Umbilical cord (tissue), 2 donors: ENCODE measurements around the gene HAGHL. TPM values are rescaled to one million over a fixed set of nuclear protein-coding genes. Genes with fewer than 3 reads are reported as not detected.
"Not testable (repeated sequence)": the region's sequence is repeated elsewhere in the genome, so short reads cannot be mapped to it uniquely, and the experiment has no call there.

Experiments
- DNase-seq: peaks from one replicate; pipeline ENCODE4 v3.0.0-alpha.2; 2015; ENCODE audit warnings: low spot score
- total RNA-seq: library from RNA; depleted of rRNA; stranded (reverse); fragments of >200 nt; gene quantifications from one replicate; pipeline ENCODE4 v1.2.3, GENCODE V29; 2014; ENCODE audit warnings: low replicate concordance; ENCODE audit not compliant: insufficient read depth

The HAGHL gene
- total RNA-seq, 1 donor from 2014 or later, result 7.5 TPM

GRCh38 chr16:770411-770810 is 43.5 kb downstream of the HAGHL start:
- DNase-seq, result no peak

GRCh38 chr16:772959-773358 is 46.1 kb downstream of the HAGHL start:
- DNase-seq, result no peak

GRCh38 chr16:774086-775001 is 47.4 kb downstream of the HAGHL start:
- no peak for DNase-seq

GRCh38 chr16:775236-775796 is 48.4 kb downstream of the HAGHL start:
- DNase-seq, result no peak

- not testable (repeated sequence) for DNase-seq
Observed at GRCh38 chr16:776298-776697, 49.4 kb downstream of the HAGHL start.

- no peak for DNase-seq
Observed at GRCh38 chr16:776824-777223, 49.9 kb downstream of the HAGHL start.

GRCh38 chr16:777826-778225 is 50.9 kb downstream of the HAGHL start:
- DNase-seq, result no peak

GRCh38 chr16:778447-778846 is 51.5 kb downstream of the HAGHL start:
- DNase-seq, result no peak

- DNase-seq, result no peak
Observed at GRCh38 chr16:778909-779527, 52.1 kb downstream of the HAGHL start.

Other genes with a start within 250 kb of the HAGHL start
- gene CAPN15, start 199.4 kb upstream of the HAGHL start, total RNA-seq, result 26.5 TPM
- gene PRR35, start 166.7 kb upstream of the HAGHL start, total RNA-seq, result not detected
- 0.48 TPM for gene NHLRC4, start 160.1 kb upstream of the HAGHL start, total RNA-seq
- 18.5 TPM for gene PIGQ, start 157.1 kb upstream of the HAGHL start, total RNA-seq
- 12.3 TPM for gene RAB40C, start 137.0 kb upstream of the HAGHL start, total RNA-seq
- gene WFIKKN1, start 96.1 kb upstream of the HAGHL start, total RNA-seq, result 1.4 TPM
- gene METTL26, start 90.8 kb upstream of the HAGHL start, total RNA-seq, result 48.6 TPM
- gene MCRIP2, start 85.3 kb upstream of the HAGHL start, total RNA-seq, result 24.6 TPM
- 30.8 TPM for gene WDR90, start 77.7 kb upstream of the HAGHL start, total RNA-seq
- gene RHOT2, start 59.0 kb upstream of the HAGHL start, total RNA-seq, result 33.2 TPM
- 1.9 TPM for gene RHBDL1, start 51.4 kb upstream of the HAGHL start, total RNA-seq
- 99.7 TPM for gene STUB1, start 46.7 kb upstream of the HAGHL start, total RNA-seq
- gene JMJD8, start 42.8 kb upstream of the HAGHL start, total RNA-seq, result 20.5 TPM
- 2.6 TPM for gene WDR24, start 36.7 kb upstream of the HAGHL start, total RNA-seq
- not detected for gene FBXL16, start 21.3 kb upstream of the HAGHL start, total RNA-seq
- 85.7 TPM for gene METRN, start 12.0 kb upstream of the HAGHL start, total RNA-seq
- gene ANTKMT, start 6.0 kb upstream of the HAGHL start, total RNA-seq, result 35.6 TPM
- 0.24 TPM for gene CCDC78, start 663 bp upstream of the HAGHL start, total RNA-seq
- 32.5 TPM for gene CIAO3, start 13.9 kb downstream of the HAGHL start, total RNA-seq
- 26.2 TPM for gene MSLN, start 33.6 kb downstream of the HAGHL start, total RNA-seq
- 5.5 TPM for gene RPUSD1, start 61.3 kb downstream of the HAGHL start, total RNA-seq
- gene CHTF18, start 61.5 kb downstream of the HAGHL start, total RNA-seq, result 7.7 TPM
- gene GNG13, start 73.6 kb downstream of the HAGHL start, total RNA-seq, result not detected
- 24.6 TPM for gene LMF1, start 243.9 kb downstream of the HAGHL start, total RNA-seq